Panc1 (cell line): ENCODE data around the gene SLC1A3.

Source experiments
- POLR2AphosphoS5 ChIP-seq: IDR thresholded peaks from 2 replicates; pipeline ENCODE4 v1.6.1; 2012; ENCODE audit warnings: mild to moderate bottlenecking, low read depth, low read length, moderate library complexity
- TF ChIP-seq, protein P1 (sequence below): fragments of 450-650 bp; IDR thresholded peaks from 2 replicates; pipeline ENCODE4 v1.5.1; 2017; ENCODE audit warnings: mild to moderate bottlenecking

- no peak for TF ChIP-seq POLR2AphosphoS5
- TF ChIP-seq, protein P1, sequence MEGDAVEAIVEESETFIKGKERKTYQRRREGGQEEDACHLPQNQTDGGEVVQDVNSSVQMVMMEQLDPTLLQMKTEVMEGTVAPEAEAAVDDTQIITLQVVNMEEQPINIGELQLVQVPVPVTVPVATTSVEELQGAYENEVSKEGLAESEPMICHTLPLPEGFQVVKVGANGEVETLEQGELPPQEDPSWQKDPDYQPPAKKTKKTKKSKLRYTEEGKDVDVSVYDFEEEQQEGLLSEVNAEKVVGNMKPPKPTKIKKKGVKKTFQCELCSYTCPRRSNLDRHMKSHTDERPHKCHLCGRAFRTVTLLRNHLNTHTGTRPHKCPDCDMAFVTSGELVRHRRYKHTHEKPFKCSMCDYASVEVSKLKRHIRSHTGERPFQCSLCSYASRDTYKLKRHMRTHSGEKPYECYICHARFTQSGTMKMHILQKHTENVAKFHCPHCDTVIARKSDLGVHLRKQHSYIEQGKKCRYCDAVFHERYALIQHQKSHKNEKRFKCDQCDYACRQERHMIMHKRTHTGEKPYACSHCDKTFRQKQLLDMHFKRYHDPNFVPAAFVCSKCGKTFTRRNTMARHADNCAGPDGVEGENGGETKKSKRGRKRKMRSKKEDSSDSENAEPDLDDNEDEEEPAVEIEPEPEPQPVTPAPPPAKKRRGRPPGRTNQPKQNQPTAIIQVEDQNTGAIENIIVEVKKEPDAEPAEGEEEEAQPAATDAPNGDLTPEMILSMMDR = no peak
Observed at GRCh38 chr5:36735891-36736290, 129.5 kb downstream of the SLC1A3 start.
